Activated CD8-positive, alpha-beta memory T cell treated with anti-CD3 and anti-CD28 coated beads, Interleukin-2, amount 50 U/mL, for 4 hours (primary cell): Measurements from ENCODE around the gene GABARAPL1.
"Not testable (repeated sequence)": the region's sequence is repeated elsewhere in the genome, so short reads cannot be mapped to it uniquely, and the experiment has no call there.

Experiments used
- DNase-seq: peaks from one replicate; pipeline ENCODE4 v3.0.0-alpha.2; 2020

Gene GABARAPL1

DNA sequence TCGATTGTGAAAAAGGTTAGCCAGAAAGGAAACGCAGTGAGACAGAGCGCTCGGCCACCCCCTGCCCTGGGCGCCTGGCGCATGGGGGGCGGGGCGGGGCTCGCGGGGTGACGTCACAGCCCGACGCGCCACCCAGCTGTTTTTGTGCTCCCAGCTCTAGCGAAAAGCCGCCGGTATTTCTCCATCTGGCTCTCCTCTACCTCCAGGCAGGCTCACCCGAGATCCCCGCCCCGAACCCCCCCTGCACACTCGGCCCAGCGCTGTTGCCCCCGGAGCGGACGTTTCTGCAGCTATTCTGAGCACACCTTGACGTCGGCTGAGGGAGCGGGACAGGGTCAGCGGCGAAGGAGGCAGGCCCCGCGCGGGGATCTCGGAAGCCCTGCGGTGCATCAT is at the start of gene GABARAPL1:
Gene GABARAPL1 (plus strand): TSS at position 139 of the 393 bp plus-strand sequence. CDS start 253 bp downstream, at position 392.
- DNase-seq, result peak; percentile 82

DNA sequence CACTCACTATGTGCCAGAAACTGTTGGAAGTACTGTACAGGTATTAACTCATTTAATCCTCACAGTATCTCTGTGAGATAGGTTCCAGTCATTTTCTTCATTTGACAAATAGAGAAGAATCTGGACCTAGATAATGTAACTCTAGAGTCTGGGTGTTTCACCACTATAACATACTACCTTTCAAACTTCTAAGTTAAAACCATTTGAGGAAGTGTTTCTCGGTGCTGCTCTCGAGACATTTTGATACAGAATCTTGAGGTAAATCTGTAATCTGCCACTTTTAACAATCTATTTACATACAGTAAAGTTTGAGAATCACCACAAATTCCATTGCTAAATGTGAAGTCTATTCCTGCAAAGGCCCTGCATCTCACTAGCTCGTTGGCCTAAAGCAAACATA is 49.6 kb upstream of the GABARAPL1 start:
- DNase-seq, result no peak

DNA sequence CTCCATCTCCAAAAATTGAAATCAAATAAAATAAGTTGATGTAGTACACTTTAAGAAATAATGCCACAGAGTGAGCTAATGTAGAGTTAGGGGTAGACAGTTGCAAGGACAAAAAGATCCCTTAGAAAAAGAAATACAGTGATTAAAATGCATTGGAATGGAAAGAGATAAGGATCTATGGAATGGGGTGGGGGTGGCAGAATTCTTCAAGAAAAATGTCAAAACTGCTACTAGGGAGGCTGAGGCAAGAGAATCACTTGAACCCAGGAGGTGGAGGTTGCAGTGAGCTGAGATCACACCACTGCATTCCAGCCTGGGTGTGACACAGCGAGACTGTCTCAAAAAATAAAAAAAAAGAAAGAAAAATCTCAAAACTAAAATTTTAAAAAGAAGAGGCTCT is 47.3 kb upstream of the GABARAPL1 start:
- DNase-seq, result no peak

DNA sequence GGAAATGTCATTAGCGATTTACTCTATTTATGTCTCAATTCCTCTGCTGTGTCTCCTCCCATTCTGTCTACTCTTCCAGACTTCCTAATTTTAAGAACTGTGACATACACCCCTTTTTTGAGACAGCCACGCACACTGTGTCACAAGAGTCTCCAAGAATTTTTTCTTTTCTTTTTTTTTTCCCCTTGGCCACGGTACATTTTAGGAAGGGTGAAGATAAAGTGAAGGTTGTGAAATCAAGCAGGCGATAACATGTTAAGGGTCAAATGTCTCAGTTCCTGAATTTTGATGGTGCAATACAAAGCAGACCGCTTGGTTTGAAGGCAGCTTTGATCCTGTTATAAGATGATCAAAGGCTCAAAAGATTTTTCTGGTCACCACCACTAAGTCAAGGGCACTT is 45.1 kb upstream of the GABARAPL1 start:
- no peak for DNase-seq

DNA sequence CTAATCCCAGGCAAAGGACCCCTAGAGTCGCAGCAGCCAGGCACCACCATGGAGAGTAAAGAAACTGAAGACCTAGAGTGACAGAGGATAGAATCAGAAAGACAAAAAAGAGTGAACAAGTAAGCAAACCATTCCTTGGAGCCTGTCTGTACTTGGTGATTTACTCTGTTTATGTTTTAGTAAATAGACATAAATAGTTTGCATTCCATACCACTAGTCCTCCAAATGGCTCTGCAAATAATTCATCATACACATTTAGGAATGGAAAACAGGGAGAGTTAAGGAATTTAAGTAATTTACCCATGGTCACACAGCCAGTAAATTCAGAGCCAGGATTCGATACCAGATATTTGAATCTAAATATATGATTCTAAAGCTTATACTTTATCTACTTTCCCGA is 43.6 kb upstream of the GABARAPL1 start:
- DNase-seq, result no peak

DNA sequence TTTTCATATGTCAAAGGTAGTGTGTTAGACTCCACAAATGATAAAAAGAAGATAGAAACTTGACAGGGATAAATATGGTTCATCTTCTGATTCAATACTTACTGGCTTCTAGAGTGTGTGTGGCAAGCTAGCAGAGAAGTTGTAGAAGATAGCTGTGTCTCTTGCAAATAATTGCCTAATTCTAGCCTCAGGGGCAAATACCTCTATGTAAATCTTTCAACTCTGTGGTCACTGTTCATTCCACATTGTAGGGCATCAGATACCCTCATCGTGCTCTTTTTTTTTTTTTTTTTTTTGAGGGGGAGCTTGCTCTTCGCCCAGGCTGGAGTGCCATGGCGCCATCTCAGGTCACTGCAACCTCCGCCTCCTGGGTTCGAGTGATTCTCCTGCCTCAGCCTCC is 42.5 kb upstream of the GABARAPL1 start:
- DNase-seq, result no peak

DNA sequence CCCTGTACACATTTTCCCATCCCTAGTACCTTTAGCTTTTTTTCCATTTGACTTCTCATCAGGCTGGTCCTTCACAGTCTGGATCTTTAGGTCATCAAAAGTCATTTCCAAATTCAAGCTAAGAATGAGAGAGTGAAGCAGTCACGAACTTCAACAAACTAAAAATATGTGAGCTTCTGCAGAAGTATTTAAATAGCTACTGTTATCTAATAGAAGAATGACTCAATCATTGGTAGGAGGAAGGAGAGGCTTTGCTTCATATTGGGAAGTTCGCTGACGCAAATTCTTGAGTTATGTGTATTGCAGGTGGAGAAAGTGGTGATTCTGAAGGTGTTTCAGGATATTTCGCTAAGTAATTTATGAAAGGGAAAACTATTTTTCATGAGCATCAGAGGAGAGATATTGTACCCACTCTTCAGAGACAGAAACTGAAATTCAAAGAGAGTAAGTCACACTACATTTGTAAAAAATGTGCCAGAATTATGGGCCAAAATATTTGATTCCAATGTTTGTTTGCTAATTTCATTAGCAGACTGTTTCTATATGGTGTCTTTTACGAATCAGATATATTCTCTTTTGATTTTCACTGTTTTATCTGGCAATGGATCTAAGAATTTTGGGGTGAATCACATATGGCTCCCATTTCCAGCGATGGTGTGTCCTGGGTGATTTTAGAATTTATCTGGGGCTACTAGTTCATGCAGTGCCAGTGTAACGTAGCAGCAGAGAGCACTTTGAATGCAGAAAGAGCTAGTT is 40.5 kb upstream of the GABARAPL1 start, which contains the start of gene OLR1:
Gene OLR1 (minus strand): TSS at position 160 of the 756 bp plus-strand sequence. CDS start 55 bp downstream, at position 105.
- DNase-seq, result no peak

DNA sequence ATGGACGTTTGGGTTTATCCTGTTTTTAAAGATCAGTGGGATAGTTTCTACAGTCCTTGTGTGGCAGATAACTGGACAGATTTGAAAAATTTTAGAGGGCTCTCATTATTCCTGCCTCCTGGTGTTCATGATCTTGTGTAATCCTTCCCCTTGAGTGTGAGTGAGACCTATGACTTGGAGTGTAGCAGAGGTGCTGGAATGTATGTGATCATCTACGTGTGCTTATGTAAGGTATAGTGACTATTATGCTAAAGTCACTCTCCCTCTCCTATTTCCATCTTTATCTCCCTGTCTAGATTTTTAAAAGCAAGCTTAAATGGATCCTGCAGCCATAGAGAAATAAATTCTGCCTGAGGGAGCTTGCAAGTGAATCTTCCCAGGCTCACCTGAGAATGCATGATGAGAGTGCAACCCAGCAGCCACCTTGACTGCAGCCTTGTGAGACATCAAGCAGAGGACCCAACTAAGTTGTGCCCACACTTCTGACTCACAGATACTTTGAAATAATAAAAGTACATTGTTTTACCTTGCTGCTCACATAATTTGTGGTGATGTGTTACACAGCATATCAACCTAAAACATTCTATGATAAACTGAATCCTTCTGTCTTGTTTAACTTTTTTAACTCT is 37.6 kb upstream of the GABARAPL1 start:
- no peak for DNase-seq

DNA sequence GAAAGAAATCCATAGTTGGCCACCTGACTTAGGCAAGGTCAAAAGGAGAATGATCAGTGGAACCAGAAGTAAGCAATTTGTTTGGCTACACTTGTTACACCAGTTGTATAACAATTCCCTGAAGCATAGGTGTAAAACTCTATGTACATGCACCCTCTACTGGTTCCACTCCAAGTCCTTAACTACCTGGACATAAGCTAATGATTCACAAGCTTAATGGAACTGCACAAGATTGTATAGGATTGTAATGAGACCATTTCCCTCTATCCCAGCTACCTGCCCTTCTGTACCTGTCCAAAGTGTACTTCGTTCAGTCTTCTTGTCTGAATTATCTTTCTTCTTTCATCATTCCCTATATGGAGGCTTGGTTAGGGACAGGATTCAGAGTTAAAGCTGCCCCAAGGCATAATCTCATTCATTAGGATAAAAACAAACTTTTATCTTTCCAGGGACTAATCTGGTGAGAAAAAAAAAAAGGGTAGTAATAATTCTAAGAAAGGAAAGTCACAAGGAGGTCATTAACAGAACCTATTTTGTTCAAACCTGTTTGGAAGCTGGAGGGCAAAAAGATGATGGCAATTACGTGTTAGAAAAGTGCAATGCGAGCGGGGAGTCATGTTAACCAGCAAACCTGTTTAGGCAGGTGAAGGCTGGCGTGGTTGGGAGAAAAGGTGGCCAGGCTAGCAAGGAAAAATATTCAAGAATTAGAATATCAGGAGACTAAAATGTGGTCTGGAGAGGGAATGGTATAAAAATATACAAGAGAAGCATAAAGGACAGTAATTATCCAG is 36.6 kb upstream of the GABARAPL1 start:
- no peak for DNase-seq

DNA sequence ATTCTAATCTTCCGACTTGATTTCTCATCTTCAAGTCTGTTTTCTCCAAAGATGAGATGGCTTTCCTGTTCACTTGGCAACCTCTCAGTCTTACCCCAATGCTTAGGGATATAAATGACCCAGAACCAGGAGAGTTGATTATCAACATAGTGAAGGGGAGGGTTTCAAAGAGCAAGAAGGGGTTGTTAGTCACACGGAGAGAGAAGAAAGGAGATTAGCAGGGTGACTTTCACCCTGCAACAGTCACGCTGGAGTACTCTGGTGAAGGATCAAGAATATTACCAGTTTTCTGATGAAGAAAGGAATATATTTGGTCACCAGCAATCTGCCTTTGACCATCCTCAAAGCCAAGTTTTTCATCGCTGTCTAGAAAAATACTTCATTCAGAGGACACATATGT is 33.9 kb upstream of the GABARAPL1 start, which contains the start of gene TMEM52B:
Gene TMEM52B (plus strand): TSS at position 212 of the 400 bp plus-strand sequence. CDS start 543 bp downstream, outside the sequence.
- DNase-seq, result no peak

DNA sequence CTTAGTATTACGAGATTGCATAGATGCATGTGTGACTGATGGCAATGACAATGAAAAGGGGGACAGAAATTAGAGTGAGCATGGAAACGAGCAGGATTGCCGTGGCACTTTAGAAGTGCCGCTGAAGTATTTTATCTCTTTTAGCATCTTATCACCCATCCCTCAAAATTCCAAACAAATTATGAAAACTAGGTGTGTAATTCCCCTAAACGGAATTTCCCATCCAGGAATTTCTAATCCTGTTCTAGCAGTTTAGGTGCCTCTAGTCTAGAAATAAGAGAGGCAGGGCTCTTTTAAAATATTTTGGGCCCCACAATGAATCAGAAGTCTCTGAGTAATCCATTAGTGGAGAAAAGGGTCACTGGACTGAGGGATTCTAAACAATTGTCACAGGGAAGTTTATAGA is 32.9 kb upstream of the GABARAPL1 start:
- DNase-seq, result no peak

DNA sequence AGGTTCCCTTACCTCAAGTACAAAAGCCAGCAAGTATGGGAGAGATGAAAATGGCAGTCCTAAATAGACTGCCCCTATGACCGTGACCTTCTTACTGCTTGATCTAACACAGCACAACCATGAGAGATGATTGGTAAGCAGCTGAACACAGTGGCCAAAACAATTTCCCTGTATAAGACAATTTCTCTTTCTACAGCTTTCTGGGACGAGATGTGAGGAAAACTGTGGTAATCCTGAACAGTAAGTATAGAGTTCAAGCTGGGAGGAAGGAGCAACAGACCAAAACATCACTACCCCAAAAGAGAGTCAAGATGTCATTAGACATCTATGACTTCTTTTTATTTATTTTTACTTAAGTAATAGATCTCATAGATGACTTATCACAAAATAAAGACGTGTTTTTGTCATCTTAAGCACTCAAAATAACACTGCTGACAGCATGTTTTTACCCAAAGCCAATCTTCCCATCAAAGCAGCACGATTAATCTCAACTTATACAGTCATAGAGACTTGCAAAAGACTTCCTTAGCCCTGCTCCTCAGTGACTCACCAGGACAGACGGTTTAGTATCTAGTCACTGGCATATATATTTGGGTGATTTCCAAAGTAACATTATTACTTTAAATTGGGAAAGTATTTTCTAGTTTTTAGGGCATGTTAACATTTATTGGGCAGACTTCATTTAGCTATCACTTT is 30.2 kb upstream of the GABARAPL1 start:
- DNase-seq, result no peak

DNA sequence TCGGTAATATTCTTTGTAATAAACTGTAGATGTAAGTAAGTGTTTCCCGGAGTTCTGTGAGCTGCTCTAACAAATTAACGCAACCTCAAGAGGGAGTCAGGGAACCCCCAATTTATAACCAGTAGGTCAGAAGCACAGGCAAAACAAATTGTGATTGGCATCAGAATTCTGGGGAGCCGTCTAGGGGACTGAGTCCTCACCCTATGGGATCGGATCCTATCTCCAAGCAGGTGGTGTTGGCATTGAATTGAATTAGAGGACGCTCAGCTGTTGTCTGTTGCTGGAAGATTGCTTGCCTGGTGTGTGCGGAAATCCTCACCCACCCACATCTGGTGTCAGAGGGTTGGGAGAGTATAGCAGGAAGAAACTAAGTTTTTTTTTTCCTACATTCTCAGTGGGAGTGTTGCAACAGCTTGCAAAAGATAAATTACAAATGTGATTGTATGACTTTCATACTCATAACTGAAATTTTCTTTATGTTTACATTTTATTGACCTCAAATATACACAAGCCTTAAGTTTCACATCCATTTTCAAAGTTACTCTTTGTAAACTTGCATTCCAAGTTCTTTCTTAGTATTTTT is 28.3 kb upstream of the GABARAPL1 start:
- no peak for DNase-seq

DNA sequence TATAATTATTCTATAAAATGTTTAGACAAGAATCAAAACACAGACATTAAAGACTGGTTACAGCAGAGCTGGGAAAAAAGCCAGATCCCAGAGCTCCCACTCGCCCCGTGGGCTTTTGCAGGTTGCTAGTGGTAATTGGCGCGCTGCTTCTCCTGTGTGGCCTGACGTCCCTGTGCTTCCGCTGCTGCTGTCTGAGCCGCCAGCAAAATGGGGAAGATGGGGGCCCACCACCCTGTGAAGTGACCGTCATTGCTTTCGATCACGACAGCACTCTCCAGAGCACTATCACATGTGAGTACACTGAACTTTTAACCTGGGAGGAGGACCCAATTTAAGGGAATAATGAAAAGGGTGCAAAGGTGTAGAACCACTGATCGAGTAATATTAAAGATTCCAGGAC is 26.4 kb upstream of the GABARAPL1 start:
- DNase-seq, result no peak

DNA sequence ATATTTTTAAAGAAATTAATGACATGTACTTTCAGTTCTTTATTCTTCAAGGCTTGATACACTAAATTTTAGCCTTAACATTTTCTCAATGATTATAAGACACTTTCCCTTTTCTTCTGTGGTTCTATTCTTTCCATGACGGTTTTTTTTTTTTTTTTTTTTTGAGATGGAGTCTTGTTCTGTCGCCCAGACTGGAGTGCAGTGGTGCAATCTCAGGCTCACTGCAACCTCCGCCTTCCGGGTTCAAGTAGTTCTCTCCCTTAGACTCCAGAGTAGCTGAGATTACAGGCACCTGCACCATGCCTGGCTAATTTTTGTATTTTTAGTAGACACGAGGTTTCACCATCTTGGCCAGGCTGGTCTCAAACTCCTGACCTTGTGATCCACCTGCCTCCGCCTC is 25.7 kb upstream of the GABARAPL1 start:
- not testable (repeated sequence) for DNase-seq

DNA sequence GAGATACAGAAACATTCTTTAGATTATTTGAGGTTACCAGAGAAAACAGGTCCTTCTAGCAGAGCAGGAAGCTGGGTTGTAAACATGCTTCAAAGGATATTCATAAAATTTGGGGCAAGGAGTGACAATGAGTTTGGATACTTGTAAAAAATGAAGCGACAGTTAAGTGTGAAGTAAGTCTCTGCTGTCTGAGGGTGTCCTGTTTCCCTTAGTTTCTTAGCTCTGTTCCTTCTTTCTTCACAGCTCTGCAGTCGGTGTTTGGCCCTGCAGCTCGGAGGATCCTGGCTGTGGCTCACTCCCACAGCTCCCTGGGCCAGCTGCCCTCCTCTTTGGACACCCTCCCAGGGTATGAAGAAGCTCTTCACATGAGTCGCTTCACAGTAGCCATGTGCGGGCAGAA is 23.0 kb upstream of the GABARAPL1 start:
- no peak for DNase-seq

DNA sequence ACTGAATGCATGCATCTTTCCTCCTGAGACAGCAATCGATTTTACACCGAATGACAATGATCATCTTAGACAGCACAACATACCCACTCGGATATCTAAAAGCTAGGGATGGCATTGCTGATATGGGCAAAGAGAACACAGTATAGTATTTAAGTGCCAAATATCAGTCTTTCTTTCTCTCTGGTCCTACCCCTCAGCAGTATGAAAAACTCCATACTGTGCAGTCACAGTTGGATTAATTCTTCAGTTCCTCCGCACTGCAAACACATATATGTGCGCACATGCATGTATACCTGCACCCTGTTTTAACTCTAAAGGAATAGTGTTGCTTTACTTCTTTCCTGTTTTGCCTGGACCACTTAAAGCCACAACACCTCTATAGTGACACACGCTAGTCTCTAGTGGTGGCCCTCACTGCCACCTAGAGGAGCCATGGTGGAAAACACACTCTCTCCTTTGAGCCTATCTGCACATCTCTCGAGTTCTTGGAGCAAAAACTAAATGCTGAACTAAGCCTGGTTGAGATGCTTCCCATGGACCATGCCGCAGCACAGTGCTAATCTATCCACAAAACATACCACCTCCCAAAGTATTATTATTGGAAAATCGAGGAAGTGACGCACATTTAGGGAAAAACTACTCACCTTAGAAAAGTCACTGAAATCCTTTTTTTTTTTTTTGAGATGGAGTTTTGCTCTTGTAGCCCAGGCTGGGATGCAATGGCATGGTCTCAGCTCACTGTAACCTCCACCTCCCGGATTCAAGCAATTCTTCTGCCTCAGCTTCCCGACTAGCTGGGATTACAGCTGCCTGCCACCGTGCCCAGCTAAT is 21.9 kb upstream of the GABARAPL1 start:
- DNase-seq, result peak; percentile 56

DNA sequence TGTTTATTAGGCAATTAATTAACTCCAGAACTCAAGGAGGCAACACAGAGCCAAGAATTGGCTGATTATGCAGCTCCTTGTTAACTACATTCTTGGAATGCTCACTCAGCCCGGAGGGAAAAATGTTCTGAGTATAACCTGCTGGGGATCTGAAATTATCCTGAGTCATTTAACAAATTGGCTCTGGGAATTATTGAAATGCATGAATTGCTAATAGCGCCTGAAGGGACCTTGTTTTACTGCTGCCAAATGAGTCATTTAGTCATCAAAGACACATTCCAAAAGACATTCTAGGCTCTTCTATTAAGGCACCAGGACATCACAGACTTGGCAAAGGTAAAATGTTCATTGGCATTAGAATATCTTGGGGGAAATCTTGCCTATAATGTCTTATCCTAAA is 20.8 kb upstream of the GABARAPL1 start:
- DNase-seq, result no peak

DNA sequence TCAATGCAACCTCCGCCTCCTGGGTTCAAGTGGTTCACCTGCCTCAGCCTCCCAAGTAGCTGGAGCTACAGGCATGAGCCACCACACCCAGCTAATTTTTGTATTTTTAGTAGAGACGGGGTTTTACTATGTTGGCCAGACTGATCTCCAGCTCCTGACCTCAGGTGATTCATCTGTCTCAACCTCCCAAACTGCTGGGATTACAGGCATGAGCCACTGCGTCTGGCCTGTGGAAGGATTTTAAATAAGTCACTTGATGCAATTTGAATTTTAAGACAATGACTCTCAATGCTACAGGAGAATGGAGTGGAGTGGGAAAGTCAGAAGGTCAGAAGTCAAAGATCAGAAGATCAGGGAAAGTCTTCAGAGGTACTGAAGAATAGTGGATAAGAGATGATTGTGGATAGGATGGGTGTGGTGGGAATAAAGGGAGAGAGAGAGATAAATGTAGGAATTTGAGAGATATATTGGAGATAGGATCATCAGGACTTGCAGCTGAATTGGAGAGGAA is 18.5 kb upstream of the GABARAPL1 start:
- DNase-seq, result no peak

DNA sequence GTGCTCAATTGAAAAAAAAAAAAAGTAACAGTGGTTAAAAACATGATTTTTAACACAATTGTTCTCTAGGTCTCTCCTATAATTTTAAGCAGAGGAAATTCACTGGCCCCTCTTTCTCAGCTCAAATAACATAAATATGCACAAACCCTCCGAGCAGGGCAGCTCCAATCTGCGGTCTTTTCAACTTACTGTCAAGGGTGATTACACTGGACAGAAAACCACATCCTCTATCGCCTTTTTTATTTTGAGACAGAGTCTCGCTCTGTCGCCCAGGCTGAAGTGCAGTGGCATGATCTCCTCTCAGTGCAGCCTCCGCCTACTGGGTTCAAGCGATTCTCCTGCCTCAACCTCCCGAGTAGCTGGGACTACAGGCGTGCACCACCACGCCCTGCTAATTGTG is 16.5 kb upstream of the GABARAPL1 start:
- DNase-seq, result no peak

DNA sequence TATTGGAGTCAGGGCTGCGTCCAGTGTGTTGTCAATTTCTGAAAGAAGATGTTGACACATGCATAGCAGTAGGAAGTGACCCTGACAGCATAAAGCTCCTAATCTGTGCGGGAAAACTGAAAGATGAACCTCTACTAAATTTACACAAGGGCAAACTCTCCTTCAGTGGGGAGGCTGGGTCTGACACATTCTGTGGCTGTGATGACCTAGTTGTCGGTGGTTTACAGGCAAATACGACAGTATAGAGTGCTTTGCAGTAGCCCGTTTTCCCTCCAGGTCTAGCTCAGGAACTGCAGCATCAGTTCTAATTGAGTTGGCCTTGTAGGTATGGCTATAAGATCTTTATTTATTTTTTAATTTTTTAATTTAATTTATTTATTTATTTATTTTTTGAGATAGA is 14.8 kb upstream of the GABARAPL1 start:
- DNase-seq, result no peak
